Neural cell (in vitro differentiated cells): ENCODE measurements around the gene FLRT2.

Source experiments
- EP300 ChIP-seq: fragments of 450-650 bp; conservative IDR thresholded peaks from 2 replicates; pipeline ENCODE4 v1.6.1; 2014; ENCODE audit warnings: antibody characterized with exemption, mild to moderate bottlenecking, moderate library complexity; ENCODE audit not compliant: poor library complexity, severe bottlenecking
- RAD21 ChIP-seq: fragments of 450-650 bp; conservative IDR thresholded peaks from 2 replicates; pipeline ENCODE4 v1.6.1; 2014; ENCODE audit warnings: antibody characterized with exemption, mild to moderate bottlenecking, moderate library complexity
- SMC3 ChIP-seq: fragments of 450-650 bp; conservative IDR thresholded peaks from 2 replicates; pipeline ENCODE4 v1.6.1; 2014; ENCODE audit warnings: antibody characterized with exemption, mild to moderate bottlenecking, moderate library complexity; ENCODE audit not compliant: poor library complexity
- TAF1 ChIP-seq: IDR thresholded peaks from 2 replicates; pipeline ENCODE4 v1.6.1; 2012; ENCODE audit warnings: low read depth
- TF ChIP-seq, protein P1 (sequence below): fragments of 450-650 bp; IDR thresholded peaks from 2 replicates; pipeline ENCODE4 v1.5.1; 2014; ENCODE audit warnings: antibody characterized with exemption, mild to moderate bottlenecking, moderate library complexity; ENCODE audit not compliant: poor library complexity, severe bottlenecking

DNA sequence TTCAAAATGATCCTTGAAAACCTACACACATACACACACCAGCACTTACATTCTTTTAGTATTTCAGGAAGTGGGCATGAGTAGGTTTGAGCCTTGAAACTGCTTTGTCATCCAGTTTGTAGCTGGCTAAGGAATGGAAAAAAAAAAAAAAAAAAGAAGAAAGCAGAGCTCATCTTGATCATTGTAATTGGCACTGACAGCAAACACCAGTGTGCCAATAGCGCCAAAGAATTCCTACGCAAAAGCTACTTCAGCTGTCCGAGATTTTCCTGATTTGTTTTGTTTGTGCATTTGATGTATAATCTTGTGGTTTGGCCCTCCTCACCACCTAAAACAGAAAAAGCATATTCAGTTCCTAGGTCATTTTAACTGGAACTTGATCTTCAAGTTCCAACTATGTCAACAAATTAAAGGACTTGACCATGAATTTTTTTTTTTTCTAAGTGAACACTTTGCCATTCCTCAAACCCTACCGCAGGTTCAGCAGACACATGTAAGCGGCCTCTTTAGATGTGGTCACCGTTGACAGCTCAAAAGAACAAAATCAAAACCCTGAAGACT, 57.3 kb downstream of the FLRT2 start:
- TF ChIP-seq RAD21: no peak
- TF ChIP-seq, protein P1, sequence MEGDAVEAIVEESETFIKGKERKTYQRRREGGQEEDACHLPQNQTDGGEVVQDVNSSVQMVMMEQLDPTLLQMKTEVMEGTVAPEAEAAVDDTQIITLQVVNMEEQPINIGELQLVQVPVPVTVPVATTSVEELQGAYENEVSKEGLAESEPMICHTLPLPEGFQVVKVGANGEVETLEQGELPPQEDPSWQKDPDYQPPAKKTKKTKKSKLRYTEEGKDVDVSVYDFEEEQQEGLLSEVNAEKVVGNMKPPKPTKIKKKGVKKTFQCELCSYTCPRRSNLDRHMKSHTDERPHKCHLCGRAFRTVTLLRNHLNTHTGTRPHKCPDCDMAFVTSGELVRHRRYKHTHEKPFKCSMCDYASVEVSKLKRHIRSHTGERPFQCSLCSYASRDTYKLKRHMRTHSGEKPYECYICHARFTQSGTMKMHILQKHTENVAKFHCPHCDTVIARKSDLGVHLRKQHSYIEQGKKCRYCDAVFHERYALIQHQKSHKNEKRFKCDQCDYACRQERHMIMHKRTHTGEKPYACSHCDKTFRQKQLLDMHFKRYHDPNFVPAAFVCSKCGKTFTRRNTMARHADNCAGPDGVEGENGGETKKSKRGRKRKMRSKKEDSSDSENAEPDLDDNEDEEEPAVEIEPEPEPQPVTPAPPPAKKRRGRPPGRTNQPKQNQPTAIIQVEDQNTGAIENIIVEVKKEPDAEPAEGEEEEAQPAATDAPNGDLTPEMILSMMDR: no peak
- TF ChIP-seq TAF1: no peak
- TF ChIP-seq EP300: no peak
- TF ChIP-seq SMC3: no peak
